ENCODE data around the gene MRPL48.

DNA sequence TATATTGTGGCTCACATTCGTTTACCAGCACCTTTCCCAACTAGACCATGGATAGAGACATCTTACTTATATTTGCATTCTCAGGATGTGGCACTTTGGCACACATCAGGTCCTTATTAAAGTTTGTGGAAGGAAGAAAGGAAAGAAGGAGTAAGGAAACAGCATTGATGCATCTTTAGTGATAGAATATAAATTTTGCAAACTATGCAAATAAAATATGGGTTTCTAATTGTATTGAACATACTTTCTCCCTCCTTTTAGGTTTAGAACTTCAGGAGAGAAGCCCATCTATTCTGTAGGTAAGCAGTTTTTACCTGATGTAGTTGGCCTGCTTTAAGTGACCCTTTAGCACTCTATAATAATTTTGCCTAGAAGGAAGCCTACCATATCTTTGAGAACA is 20.4 kb downstream of the MRPL48 start:
- TF ChIP-seq, protein P1, sequence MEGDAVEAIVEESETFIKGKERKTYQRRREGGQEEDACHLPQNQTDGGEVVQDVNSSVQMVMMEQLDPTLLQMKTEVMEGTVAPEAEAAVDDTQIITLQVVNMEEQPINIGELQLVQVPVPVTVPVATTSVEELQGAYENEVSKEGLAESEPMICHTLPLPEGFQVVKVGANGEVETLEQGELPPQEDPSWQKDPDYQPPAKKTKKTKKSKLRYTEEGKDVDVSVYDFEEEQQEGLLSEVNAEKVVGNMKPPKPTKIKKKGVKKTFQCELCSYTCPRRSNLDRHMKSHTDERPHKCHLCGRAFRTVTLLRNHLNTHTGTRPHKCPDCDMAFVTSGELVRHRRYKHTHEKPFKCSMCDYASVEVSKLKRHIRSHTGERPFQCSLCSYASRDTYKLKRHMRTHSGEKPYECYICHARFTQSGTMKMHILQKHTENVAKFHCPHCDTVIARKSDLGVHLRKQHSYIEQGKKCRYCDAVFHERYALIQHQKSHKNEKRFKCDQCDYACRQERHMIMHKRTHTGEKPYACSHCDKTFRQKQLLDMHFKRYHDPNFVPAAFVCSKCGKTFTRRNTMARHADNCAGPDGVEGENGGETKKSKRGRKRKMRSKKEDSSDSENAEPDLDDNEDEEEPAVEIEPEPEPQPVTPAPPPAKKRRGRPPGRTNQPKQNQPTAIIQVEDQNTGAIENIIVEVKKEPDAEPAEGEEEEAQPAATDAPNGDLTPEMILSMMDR (IDR thresholded peaks at IDR 0.05; ENCODE audit: insufficient read depth, low read length, poor library complexity, severe bottlenecking), result no peak
- no peak for TF ChIP-seq EZH2phosphoT487 (conservative IDR thresholded peaks at IDR 0.05; ENCODE audit: low read length)
